Measurements from ENCODE around the gene ATP2B2. TPM values are rescaled to one million over a fixed set of nuclear protein-coding genes. Genes with fewer than 3 reads are reported as not detected.
A peak's percentile ranks its signal among the peaks of the same experiment; 100 is the strongest.

Gene ATP2B2
- total and polyA plus RNA-seq, 12 donors, result 0.37 to 3.0 (median 1.6) TPM

DNA sequence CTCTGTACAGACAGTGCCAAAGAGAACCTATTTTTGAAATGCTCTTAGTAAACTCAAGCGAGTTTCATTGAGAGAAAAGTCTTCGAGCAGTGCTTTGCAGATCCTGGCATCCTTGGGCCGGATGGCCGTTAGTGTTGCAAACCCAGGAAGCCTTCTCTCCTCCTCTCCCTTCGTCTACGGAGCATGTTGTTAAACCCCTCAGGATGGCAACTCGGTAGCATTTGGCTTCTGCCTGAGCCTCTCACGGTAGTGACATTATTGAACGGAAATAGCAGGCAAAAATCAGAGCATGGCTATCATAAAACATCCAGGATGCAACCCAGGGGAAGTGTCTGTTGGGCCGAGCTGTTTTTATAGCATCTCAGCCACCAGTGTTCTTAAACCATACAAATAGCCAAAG, 177.8 kb downstream of the ATP2B2 start:
- H3K27me3 ChIP-seq, result no peaks in the 10 kb centered on the region
- H3K9me3 ChIP-seq (replicated peaks in 1 of 3), result no peaks in the 10 kb centered on the region
- 68 to 73% (median 70%) methylated on average over 10 of the region's 10 CpGs for WGBS, 4 donors
- no peaks in the 10 kb centered on the region for H3K36me3 ChIP-seq (replicated peaks in 1 of 2)
- H3K4me1 ChIP-seq (replicated peaks in 1 of 2), result no peaks in the 10 kb centered on the region
- no peak overlapping the region for H3K4me3 ChIP-seq
- TF ChIP-seq POLR2A (IDR thresholded peaks at IDR 0.05), result no peak
- TF ChIP-seq, protein P1, sequence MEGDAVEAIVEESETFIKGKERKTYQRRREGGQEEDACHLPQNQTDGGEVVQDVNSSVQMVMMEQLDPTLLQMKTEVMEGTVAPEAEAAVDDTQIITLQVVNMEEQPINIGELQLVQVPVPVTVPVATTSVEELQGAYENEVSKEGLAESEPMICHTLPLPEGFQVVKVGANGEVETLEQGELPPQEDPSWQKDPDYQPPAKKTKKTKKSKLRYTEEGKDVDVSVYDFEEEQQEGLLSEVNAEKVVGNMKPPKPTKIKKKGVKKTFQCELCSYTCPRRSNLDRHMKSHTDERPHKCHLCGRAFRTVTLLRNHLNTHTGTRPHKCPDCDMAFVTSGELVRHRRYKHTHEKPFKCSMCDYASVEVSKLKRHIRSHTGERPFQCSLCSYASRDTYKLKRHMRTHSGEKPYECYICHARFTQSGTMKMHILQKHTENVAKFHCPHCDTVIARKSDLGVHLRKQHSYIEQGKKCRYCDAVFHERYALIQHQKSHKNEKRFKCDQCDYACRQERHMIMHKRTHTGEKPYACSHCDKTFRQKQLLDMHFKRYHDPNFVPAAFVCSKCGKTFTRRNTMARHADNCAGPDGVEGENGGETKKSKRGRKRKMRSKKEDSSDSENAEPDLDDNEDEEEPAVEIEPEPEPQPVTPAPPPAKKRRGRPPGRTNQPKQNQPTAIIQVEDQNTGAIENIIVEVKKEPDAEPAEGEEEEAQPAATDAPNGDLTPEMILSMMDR (IDR thresholded peaks at IDR 0.05), result no peak
- H3K27ac ChIP-seq, result no peak overlapping the region
- intact Hi-C loops (cut with DNase I), result no loop called here
- no peak for DNase-seq

DNA sequence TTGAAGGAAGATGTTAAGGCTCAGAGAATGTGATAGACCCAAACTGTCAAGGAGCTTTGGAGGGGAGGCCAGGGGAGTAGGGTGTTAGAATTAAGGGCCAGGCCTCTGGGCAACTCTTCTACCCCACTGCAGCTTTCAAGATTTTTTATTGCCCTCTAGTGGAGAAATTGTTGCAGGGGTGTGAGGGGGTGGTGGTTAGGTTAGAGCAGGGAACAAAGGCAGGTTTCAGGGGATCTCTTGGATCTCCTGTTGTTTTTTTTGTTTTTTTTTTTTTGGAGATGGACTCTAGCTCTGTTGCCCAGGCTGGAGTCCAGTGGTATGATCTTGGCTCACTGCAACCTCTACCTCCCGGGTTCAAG, 183.1 kb downstream of the ATP2B2 start:
- WGBS, 4 donors, result 82 to 100% (median 91%) methylated on average over 1 of the region's 1 CpG
- H3K27me3 ChIP-seq, result no peaks in the 10 kb centered on the region
- DNase-seq, result no peak
- no peak overlapping the region for H3K27ac ChIP-seq
- intact Hi-C loops (cut with DNase I), result no loop called here
- no peak overlapping the region for H3K4me3 ChIP-seq
- peaks cover 9 to 11% of the 10 kb centered on the region in 2 donors for H3K4me1 ChIP-seq (replicated peaks in 1 of 2)
- no peaks in the 10 kb centered on the region for H3K9me3 ChIP-seq (replicated peaks in 1 of 3)
- no peak for TF ChIP-seq POLR2A (IDR thresholded peaks at IDR 0.05)
- TF ChIP-seq, protein P1 (IDR thresholded peaks at IDR 0.05), result peak in 1 of 6 experiments; percentile 17
- H3K36me3 ChIP-seq (replicated peaks in 1 of 2), result peaks cover 0 to 12% of the 10 kb centered on the region in 2 donors

DNA sequence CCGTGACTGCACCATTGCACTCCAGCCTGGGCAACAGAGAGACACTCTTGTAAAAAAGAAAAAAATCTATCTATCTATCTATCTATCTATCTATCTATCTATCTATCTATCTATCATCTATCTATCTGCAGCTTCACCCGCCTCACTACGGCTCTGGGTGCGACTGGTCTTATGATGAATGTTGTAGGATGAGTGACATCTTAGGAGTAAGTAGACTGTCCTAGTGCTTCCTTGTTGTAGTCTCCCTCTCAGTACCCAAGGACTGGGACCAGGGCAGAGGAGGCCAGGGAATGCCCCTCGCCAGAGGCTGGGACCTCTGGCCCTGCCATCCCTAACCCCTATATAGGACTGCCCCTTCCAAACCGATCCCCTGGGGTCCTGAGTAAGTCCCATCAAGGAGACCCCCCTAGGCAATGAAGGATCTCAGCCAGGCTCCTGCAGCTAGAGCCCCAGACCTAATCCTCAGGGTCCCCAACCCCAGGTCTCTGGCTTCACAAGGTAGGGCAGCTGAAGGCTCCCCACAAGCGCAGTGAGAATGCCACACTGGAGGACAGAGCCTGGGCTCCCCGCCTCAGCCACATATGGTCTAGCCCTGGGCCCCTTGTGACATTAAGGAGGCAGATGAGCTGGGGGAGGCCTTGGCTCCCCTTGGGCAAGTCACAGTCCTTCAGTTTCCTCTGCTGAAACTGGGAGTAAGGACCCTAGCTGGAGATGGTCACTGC, 183.6 kb downstream of the ATP2B2 start:
- TF ChIP-seq, protein P1 (IDR thresholded peaks at IDR 0.05), result no peak
- no peak for TF ChIP-seq POLR2A (IDR thresholded peaks at IDR 0.05)
- peaks cover 9 to 11% of the 10 kb centered on the region in 2 donors for H3K4me1 ChIP-seq (replicated peaks in 1 of 2)
- 85 to 95% (median 91%) methylated on average over 6 to 8 of the region's 8 CpGs for WGBS, 4 donors
- no peaks in the 10 kb centered on the region for H3K27me3 ChIP-seq
- H3K36me3 ChIP-seq (replicated peaks in 1 of 2), result peaks cover 0 to 17% of the 10 kb centered on the region in 2 donors
- peak overlapping the region in 1 of 4 donors; percentile 77 for H3K4me3 ChIP-seq
- peak in 1 of 7 donors; percentile 61 for DNase-seq
- intact Hi-C loops (cut with DNase I), result no loop called here
- H3K27ac ChIP-seq, result no peak overlapping the region
- no peaks in the 10 kb centered on the region for H3K9me3 ChIP-seq (replicated peaks in 1 of 3)

DNA sequence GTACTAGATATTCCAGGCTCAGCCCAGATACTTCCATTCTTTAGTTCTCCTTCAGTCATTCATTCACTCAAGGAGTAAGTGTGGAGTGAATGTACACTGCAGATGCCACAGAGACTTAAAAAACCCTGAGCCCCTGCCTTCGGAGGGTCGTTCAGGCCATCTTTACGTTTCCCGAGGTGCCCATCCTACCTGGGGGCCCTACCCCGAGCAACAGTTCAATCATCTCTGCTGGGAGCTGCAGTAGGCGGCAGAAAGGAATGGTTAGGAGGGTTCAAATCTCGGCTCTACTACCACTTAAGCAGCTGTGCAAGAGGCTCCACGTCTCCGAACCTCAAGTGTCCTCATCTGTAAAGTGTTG, 185.1 kb downstream of the ATP2B2 start:
- no peak for TF ChIP-seq POLR2A (IDR thresholded peaks at IDR 0.05)
- TF ChIP-seq, protein P1 (IDR thresholded peaks at IDR 0.05), result no peak
- H3K4me3 ChIP-seq, result peak overlapping the region; percentile 77 to 96 (median 94)
- DNase-seq, result no peak
- intact Hi-C loops (cut with DNase I), result no loop called here
- H3K36me3 ChIP-seq (replicated peaks in 1 of 2), result peaks cover 0 to 31% of the 10 kb centered on the region in 2 donors
- no peaks in the 10 kb centered on the region for H3K9me3 ChIP-seq (replicated peaks in 1 of 3)
- WGBS, 4 donors, result 0 to 2% (median 0%) methylated on average over 4 to 9 of the region's 9 CpGs
- peak overlapping the region in 4 of 5 donors; percentile 86 to 90 (median 87) for H3K27ac ChIP-seq
- H3K4me1 ChIP-seq (replicated peaks in 1 of 2), result peaks cover 9 to 11% of the 10 kb centered on the region in 2 donors
- no peaks in the 10 kb centered on the region for H3K27me3 ChIP-seq
